Measurements from ENCODE around the gene ZNF292. TPM values are rescaled to one million over a fixed set of nuclear protein-coding genes. Genes with fewer than 3 reads are reported as not detected.
"Not testable (repeated sequence)": the region's sequence is repeated elsewhere in the genome, so short reads cannot be mapped to it uniquely, and the experiment has no call there.

ZNF292 gene
- total RNA-seq (ENCODE audit: insufficient read depth, low replicate concordance) = 62.8 TPM

- peak; percentile 99 for DNase-seq (ENCODE audit: low spot score)
These were observed at the start of gene ZNF292 for GRCh38 chr6:87154993-87155841. Gene ZNF292 (plus strand): TSS chr6:87155565. CDS start chr6:87155592, 27 bp downstream.

- DNase-seq (ENCODE audit: low spot score) = no peak
These were observed 49.5 kb upstream of the ZNF292 start for GRCh38 chr6:87105823-87106222.

- DNase-seq (ENCODE audit: low spot score) = no peak
These were observed 44.7 kb upstream of the ZNF292 start for GRCh38 chr6:87110636-87111035.

- DNase-seq (ENCODE audit: low spot score) = no peak
These were observed 39.8 kb upstream of the ZNF292 start for GRCh38 chr6:87115402-87116135.

- no peak for DNase-seq (ENCODE audit: low spot score)
These were observed 38.4 kb upstream of the ZNF292 start for GRCh38 chr6:87116922-87117321.

GRCh38 chr6:87118054-87118453 lies 37.3 kb upstream of the ZNF292 start:
- no peak for DNase-seq (ENCODE audit: low spot score)

GRCh38 chr6:87122477-87122876 lies 32.9 kb upstream of the ZNF292 start:
- DNase-seq (ENCODE audit: low spot score) = no peak

GRCh38 chr6:87124074-87124473 lies 31.3 kb upstream of the ZNF292 start:
- no peak for DNase-seq (ENCODE audit: low spot score)

GRCh38 chr6:87126501-87126900 lies 28.9 kb upstream of the ZNF292 start:
- no peak for DNase-seq (ENCODE audit: low spot score)

- DNase-seq (ENCODE audit: low spot score) = no peak
These were observed 27.6 kb upstream of the ZNF292 start for GRCh38 chr6:87127737-87128136.

GRCh38 chr6:87136963-87137362 lies 18.4 kb upstream of the ZNF292 start:
- no peak for DNase-seq (ENCODE audit: low spot score)

GRCh38 chr6:87139236-87139635 lies 16.1 kb upstream of the ZNF292 start:
- DNase-seq (ENCODE audit: low spot score) = peak; percentile 13

GRCh38 chr6:87139927-87140326 lies 15.4 kb upstream of the ZNF292 start:
- not testable (repeated sequence) for DNase-seq (ENCODE audit: low spot score)

- DNase-seq (ENCODE audit: low spot score) = no peak
These were observed 9.0 kb upstream of the ZNF292 start for GRCh38 chr6:87146363-87146762.

- DNase-seq (ENCODE audit: low spot score) = no peak
These were observed 5.0 kb upstream of the ZNF292 start for GRCh38 chr6:87150406-87150805.

GRCh38 chr6:87151471-87151780 lies 3.9 kb upstream of the ZNF292 start:
- no peak for DNase-seq (ENCODE audit: low spot score)

GRCh38 chr6:87151781-87152525 lies 3.4 kb upstream of the ZNF292 start:
- DNase-seq (ENCODE audit: low spot score) = peak; percentile 84

- DNase-seq (ENCODE audit: low spot score) = no peak
These were observed 2.8 kb upstream of the ZNF292 start for GRCh38 chr6:87152526-87152955.

- DNase-seq (ENCODE audit: low spot score) = no peak
These were observed 748 bp upstream of the ZNF292 start for GRCh38 chr6:87154641-87154992.

- peak; percentile 79 for DNase-seq (ENCODE audit: low spot score)
These were observed 764 bp downstream of the ZNF292 start for GRCh38 chr6:87155842-87156815.

GRCh38 chr6:87157596-87157995 lies 2.2 kb downstream of the ZNF292 start:
- DNase-seq (ENCODE audit: low spot score) = not testable (repeated sequence)
